HG03342 (cell line): ENCODE results near the gene INCA1.
A peak's percentile ranks its signal among the peaks of the same experiment; 100 is the strongest.

Experiments used
- ATAC-seq: cut with Tn5 transposase; IDR thresholded peaks from one replicate; pipeline ENCODE4 v1.9.1; 2021; ENCODE audit warnings: mild to moderate bottlenecking, moderate library complexity; ENCODE audit not compliant: unreplicated experiment

Gene INCA1

DNA sequence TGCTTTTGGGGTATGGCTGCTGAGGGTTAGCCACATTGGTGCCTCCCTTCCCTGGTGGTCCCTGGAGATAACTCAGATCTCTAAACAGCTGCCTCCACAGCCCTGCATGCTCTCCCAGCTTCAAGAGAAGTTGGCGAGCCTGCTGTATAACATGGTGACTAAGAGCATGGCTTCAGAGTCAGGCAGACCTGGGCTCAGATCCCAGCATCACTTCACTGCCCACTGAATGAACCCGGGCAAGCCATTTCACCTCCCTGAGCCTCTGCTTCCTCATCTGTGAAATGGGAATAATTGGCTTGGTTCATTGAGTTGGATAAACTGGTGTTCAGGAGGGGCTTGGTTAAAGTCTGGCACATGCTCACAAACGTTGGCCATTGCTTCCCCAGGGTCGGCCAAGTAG, 17.0 kb upstream of the INCA1 start:
- ATAC-seq: no peak

DNA sequence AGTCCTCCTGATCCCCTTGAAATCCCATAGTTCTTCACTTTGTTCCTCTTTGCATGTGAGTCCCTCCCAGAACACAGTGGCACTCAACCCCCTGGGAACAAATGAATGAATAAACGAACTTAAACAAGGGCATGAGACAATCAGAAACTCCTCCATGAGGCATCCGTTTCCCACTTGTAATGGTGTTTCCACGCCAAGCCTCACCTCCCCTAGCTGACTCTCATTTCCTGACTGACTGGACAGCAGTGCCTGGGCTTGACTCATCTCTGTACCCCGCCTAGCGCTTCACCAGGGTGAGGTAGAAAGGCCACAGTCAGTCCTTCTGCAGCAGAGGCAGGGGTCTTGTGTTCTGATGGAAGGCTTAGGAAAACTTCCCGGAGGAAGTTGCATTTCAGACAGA, 14.6 kb upstream of the INCA1 start:
- ATAC-seq: no peak

DNA sequence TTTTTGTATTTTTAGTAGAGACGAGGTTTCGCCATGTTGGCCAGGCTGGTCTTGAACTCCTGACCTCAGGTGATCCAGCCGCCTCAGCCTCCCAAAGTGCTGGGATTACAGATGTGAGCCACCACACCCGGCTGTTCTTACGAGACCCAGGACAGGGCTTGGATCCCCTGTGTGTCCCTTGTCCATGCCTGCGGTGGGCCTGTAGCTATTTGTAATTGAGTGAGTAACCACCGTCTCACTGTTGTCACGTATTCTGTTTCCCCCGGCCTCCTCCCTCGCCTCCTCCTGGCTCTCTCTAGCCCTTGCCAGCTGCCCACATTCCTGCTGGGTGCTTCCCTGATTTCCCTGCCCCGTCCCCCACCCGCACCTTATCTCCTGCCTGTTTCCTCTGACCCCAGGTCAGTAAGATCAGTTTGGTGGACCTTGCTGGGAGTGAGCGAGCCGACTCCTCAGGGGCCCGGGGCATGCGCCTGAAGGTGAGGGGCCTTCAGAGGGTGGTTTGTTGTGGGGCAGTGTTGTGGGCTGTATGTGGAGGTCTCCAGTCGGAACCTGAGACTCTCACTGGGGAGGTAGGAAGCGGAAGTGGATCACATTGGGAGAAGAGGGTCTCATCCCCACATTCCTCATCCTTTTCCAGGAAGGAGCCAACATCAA, 6.0 kb upstream of the INCA1 start:
- no peak for ATAC-seq

DNA sequence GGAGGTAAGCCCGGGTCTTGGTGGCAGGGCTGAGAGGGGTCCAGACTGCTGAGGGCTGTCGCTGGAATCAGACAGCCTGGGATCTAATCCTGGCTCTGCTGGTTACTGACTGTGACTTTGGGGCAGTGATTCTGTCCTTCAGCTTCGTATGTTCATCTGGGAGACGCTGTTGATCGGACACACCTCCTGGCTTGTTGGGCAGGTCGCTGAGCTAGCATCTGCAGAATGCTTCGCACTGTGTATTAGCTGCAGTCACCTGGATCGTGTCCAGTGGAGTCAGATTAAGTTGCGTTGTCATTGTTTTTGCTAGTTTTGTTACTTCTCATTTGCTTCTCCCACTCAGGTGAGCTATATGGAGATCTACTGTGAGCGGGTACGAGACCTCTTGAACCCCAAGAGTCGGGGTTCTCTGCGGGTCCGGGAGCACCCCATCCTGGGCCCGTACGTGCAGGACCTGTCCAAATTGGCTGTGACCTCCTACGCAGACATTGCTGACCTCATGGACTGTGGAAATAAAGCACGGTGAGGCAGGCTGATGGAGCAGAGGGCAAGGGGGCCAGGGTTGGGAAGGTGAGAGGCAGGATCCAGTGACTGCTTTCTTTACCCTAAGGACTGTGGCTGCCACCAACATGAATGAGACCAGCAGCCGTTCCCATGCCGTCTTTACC, 4.9 kb upstream of the INCA1 start:
- no peak for ATAC-seq

DNA sequence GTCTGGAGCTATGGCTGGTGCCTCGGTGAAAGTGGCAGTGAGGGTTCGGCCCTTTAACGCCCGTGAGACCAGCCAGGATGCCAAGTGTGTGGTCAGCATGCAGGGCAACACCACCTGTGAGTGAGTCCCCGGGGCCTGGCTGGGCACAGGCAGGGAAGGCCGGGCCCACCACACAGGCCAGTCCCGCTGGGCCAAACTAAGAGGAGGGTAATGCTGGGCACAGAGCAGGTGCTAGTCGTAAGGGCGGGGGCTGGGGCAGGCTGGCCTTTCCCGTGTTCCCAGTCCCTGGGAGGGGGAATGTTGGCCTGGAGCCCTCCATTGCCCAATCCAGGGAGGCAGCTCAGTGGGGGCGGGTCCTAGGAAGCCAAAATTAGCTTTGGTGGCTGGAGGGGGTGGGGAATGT, 2.9 kb upstream of the INCA1 start:
- no peak for ATAC-seq

DNA sequence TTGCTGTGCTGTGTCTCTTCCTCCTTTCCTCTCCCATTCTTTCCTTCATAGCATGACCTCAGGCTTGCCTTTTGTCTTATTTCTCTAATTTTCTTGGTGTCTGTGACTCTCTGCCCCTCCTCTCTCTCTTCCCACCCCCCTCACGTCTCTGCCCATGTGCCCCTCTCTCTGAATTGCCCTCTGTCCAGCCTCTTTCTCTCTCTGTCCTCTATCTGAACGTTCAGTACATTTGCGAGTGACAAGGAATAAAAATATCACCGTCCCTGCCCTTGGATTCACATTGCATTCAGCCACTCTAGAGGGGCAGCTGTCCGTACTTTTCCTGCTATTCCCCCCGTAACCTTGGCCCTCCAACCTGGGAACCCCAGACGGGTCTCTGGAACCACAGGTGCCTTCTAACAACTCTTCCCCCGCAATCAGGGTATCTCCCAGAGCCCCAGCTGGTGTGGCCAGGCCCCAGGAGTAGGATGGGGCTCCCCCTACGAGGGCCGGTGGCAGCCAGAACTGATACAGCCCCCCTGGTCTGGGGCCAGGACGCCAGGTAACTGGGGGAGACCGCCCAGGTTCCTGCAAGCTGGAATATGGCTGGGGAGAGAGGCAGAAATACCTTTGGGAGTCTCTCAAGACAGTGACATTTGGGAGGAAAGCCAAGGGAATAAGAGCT, 2.2 kb upstream of the INCA1 start:
- ATAC-seq: no peak

DNA sequence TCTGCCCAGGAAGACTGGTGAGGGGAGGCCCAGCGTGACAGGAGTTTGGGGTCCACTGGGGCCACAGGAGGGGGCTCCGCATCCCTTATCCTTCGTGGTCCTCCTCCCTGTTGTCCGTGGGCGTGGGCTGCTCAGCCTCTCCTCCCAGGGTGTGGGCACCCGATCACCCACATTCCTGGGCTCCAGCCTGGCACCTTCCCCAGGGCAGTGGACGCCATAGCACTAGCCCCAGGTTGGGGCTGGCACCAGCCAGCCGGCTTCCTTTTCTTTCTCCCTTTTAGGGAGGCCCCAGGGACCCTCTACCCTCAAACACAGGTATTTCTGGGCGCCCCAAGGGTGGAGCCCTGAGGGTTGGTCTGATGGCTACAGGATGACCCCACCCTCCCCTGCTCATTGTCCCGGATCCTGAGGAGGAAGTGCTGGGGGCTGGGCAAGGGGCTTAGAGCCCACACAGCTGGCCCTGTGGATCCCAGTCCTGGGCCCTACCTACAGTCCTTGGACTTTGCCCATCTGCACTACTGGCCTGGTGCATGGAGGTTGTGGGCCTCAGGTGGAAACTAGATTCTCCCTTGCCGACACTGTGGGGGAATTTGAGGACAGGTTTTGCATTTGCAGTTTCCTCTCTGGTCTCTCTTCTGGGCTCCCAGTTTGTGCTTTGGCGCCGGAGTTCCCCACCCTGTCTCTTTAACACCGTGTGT, 1.6 kb upstream of the INCA1 start:
- ATAC-seq: no peak

DNA sequence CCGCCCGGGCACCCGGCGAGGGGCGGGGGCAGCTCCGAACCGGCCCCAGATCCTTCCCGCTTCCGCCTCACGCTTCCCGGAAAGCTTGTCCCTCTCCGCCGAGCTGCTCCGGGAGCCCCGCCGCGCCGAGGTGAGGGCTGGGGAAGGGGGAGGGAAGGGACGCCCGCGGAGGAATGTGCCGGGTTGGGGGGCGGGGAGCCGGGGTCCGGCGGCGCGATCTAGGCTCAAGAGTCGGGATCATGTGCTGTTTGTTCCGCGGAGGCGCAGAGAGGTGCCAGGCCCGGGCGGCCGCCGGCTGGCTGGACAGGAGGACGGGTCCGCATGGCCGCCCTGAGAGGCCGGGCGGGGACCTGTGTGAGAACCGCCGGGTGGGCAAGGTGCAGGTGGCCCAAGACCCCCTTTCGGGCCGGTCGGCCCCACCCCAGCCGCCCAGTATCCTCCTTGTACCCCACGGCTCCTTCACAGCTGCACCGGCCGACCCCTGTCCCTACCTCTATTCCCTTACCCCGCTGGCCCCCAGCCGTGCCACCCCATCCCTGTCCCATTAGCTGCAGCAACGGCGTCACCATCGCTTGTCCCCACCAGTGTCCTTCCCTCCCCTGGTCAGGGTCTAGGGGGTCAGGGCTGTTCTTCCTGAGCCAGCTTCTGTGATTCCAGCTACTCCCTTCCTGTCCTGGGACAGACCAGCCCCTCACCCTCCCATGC, 857 bp upstream of the INCA1 start:
- peak; percentile 16 for ATAC-seq

DNA sequence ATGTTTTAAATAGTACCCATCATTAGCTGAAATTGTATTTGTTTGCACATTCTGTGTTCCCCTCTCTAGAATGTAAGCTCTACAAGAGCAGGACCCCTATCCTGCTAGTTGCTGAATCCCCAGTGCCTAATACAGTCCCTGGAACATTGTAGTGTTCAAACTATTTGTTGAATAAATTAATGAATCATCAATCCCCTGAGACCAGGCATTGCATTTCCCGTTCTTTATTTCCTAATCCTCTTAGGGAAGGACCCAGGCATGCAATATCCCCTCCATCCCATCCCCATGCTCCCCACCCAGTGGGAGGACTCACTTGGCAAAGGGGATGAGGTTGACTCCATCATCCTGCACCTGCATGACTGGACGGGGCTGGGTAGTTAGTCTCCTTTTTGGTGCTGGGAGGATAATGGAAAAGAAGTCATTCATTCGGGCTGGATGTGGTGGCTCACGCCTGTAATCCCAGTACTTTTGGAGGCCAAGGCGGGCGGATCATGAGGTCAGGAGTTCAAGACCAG, 3.2 kb downstream of the INCA1 start:
- no peak for ATAC-seq

DNA sequence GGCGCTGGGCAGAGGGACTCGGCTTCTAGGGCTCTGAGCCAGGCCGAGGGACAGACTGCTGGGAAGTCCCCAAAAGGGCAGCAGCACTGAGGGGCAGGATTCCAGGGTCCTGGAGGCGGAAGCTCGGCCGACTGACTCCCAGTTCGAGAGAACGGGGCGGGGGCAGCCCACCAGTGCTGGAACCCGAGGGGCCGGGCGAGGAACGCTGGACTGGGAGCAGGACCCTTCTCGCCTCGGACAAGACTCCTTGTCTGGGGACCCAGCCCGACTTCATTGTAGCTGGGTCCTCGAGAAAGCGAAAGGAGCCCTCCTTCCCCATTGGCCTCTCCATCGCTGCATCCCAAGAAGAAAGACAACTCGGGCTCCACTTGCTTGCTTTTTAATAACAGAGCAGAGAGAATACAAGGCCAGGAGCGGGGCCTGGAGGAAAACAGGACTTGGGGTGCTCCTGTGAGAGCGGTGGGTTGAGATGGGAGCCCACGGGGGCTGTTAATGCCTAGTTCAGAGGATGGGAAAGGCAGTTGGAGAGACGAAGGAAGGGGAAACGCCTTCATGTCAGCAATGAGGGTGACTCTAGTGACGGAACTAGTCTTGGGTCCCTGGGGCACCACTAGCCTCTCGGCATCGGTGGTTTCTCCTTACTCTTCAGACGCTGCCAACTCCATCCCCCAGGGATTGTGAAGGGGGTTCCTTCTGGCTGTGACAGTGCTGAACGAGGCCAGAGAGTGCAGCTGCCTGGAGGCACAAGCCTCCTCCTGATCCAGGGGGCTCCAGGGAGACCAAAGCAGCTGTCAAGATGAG, 9.4 kb downstream of the INCA1 start:
- ATAC-seq: no peak

- peak; percentile 59 for ATAC-seq
Measured at GRCh38 chr17:4986951-4987766, 10.2 kb downstream of the INCA1 start, which contains the start of gene CAMTA2. Gene CAMTA2 (minus strand): TSS chr17:4987675. CDS start chr17:4986222, 1,453 bp downstream.

- ATAC-seq: peak; percentile 15
Measured at GRCh38 chr17:4986403-4986802, 10.9 kb downstream of the INCA1 start.

DNA sequence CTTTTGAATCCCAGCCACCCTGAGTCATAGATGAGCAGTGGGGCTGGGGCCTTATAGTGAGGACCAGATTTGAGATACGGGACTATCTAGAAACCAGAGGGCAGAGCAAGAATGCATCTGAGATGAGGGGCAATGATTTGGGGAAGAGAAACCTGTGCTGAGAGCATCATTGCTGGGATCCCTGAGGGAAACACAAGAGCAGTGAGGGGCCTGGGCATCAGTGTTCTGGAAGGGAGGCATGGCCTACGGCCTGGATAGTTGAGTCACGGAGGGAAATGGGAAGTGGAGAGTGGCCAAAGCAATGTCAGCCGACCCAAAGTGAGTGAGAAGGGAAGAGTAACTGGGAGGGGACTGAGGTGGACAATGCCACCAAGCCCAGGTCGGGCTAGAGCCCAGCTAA, 15.0 kb downstream of the INCA1 start:
- no peak for ATAC-seq

GRCh38 chr17:4980644-4981216, 16.6 kb downstream of the INCA1 start:
- ATAC-seq: no peak

DNA sequence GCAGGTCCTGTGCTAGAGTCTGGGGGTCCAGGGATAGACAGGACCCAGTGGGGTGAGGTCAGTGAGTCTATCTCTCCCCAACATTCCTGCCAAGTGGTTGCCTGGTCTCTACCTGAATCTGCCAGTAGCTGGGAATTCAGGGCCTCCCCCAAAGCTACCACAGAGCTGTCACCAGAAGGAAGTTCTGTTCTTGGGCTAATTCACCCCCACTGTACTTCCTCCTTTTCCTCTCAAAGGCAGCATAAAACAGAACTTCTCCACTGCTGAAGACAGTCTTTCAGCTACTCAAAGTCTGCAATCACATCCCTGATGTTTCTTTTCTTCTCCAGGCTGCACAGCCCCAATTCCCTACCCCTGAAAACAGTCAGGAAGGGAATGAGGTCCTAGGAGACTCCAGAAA, 18.6 kb downstream of the INCA1 start:
- no peak for ATAC-seq

DNA sequence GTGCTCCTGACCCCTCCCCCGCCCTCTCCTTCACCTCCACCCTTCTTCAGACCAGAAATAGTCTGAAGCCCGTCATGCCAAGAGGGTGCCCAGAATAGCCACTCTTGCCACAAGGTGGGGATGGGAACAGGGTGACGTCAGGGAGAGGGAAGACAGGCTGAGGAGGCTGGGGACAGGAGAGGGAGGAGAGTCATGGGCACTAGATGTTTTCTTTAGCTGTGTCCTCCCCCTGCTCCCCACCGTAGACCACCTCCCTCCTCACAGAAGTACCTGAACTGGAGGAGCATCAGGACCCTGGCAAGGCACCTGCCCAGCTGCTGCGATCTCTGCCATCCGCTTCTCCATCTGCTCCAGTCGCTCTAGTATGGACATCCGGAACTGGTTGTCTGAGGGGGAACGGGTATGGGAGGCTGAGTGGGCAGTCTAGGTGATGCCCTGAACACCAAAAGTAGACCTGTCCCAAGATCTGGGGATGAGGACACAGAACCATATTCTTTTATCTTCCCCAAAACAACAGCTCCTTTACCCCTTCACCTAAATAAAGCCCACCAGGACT, 23.1 kb downstream of the INCA1 start:
- ATAC-seq: no peak

GRCh38 chr17:4973256-4974114, 23.8 kb downstream of the INCA1 start:
- ATAC-seq: no peak

DNA sequence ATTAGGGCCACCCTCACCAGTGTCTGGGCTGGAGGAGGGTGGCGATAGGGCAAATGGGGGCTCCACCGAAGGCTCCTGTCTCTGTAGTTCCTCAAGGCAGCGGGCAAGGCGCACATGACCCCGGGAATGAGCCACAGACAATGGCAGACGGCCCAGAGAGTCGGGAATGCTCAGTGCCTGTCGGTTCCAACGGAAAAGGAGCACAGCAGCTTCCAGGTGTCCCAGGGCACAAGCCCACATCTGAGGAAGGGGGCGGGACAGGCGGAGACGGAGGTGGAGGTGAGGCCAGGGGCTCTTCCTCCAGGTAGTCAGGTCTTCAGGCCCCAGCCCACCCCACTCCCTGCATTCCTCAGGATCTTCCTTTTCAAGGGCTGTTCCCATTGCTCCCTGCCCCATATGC, 24.6 kb downstream of the INCA1 start:
- no peak for ATAC-seq
